ENCODE data around the gene UTP11. TPM values are rescaled to one million over a fixed set of nuclear protein-coding genes. Genes with fewer than 3 reads are reported as not detected.

Gene UTP11
- total and polyA plus RNA-seq, 7 experiments from 2014 or later: 8.2 to 42.8 (median 16.8) TPM

GRCh38 chr1:38006008-38006828 lies 6.3 kb upstream of the UTP11 start:
- ATAC-seq (no peak), DNase-seq (no peak)
- Histone ChIP-seq H3K36me3 (ENCODE audit: control insufficient read depth in 2 of 3, insufficient read depth in 3 of 3, low read length in 3 of 3) (no peaks in the 10 kb centered on the region), H3K4me3 (ENCODE audit: low read length) (peak overlapping the region; percentile 37), H3K27me3 (ENCODE audit: control insufficient read depth in 2 of 2, insufficient read depth in 2 of 2, low read length in 2 of 2) (no peaks in the 10 kb centered on the region), H3K27ac (ENCODE audit: low read depth, low read length) (peak overlapping the region; percentile 51), H3K4me1 (ENCODE audit: control insufficient read depth in 2 of 2, insufficient read depth in 2 of 2, low read length in 2 of 2) (peaks cover 0 to 9% of the 10 kb centered on the region in 2 donors), H3K9me3 (ENCODE audit: control insufficient read depth in 2 of 3, low read length in 3 of 3) (no peaks in the 10 kb centered on the region)
- H3K9me3 Mint-ChIP-seq: no peaks in the 10 kb centered on the region
- intact Hi-C loops (cut with micrococcal nuclease): loop anchor here in 1 of 2 donors (5.0 kb wide), 1 partner anchor 529 kb away; no protein-coding TSS in a partner anchor
- H3K4me1 Mint-ChIP-seq: peaks cover 21 to 47% (median 28%) of the 10 kb centered on the region in 7 donors
- H3K4me3 Mint-ChIP-seq: peak overlapping the region; percentile 44 to 84 (median 72)
- no peaks in the 10 kb centered on the region for H3K36me3 Mint-ChIP-seq
- H3K27ac Mint-ChIP-seq: peak overlapping the region; percentile 32 to 82 (median 63)
- ChIA-PET CTCF (no interaction called here), POLR2A (no interaction called here)
- no peaks in the 10 kb centered on the region for H3K27me3 Mint-ChIP-seq

- peak overlapping the region in 2 of 10 donors; percentile 38 to 57 for H3K4me3 Mint-ChIP-seq
Measured at GRCh38 chr1:38009088-38009840, 3.3 kb upstream of the UTP11 start.

GRCh38 chr1:38009841-38010180 lies 2.7 kb upstream of the UTP11 start:
- Histone ChIP-seq H3K27me3 (ENCODE audit: control insufficient read depth in 2 of 2, insufficient read depth in 2 of 2, low read length in 2 of 2) (no peaks in the 10 kb centered on the region), H3K9me3 (ENCODE audit: control insufficient read depth in 2 of 3, low read length in 3 of 3) (no peaks in the 10 kb centered on the region), H3K27ac (ENCODE audit: low read depth, low read length) (no peak overlapping the region), H3K36me3 (ENCODE audit: control insufficient read depth in 2 of 3, insufficient read depth in 3 of 3, low read length in 3 of 3) (no peaks in the 10 kb centered on the region), H3K4me3 (ENCODE audit: low read length) (no peak overlapping the region), H3K4me1 (ENCODE audit: control insufficient read depth in 2 of 2, insufficient read depth in 2 of 2, low read length in 2 of 2) (peaks cover 10 to 14% of the 10 kb centered on the region in 2 donors)
- Mint-ChIP-seq H3K9me3 (no peaks in the 10 kb centered on the region), H3K4me3 (no peak overlapping the region), H3K27me3 (no peaks in the 10 kb centered on the region), H3K4me1 (peaks cover 25 to 55% (median 41%) of the 10 kb centered on the region in 7 donors), H3K36me3 (peaks cover 0 to 7% (median 0%) of the 10 kb centered on the region in 5 donors), H3K27ac (peak overlapping the region in 6 of 9 donors; percentile 8 to 98 (median 83))
- intact Hi-C loops (cut with micrococcal nuclease): loop anchor here (5.0 to 10.0 kb wide), 4 partner anchors 413 to 1875 kb away; partner anchors contain the start of genes GNL2 (in 1 of the 2), TRIT1 (in 1 of the 2) and ZC3H12A (in 1 of the 2)
- CTCF ChIA-PET: interaction anchor here (0.7 to 2.9 kb wide), 2 partner anchors 19 to 797 kb away, joined by 3 to 14 read pairs; partner anchors contain the start of gene SF3A3
- ATAC-seq (no peak), DNase-seq (no peak)
- POLR2A ChIA-PET: interaction anchor here (1.5 to 3.5 kb wide), 2 partner anchors 14 to 19 kb away, joined by 3 to 24 read pairs; partner anchors contain the start of gene SF3A3

More at GRCh38 chr1:38009088-38009840, 3.3 kb upstream of the UTP11 start:
- no peaks in the 10 kb centered on the region for H3K36me3 ChIP-seq (ENCODE audit: control insufficient read depth in 2 of 3, insufficient read depth in 3 of 3, low read length in 3 of 3)
- Mint-ChIP-seq H3K36me3 (peaks cover 0 to 7% (median 0%) of the 10 kb centered on the region in 5 donors), H3K9me3 (no peaks in the 10 kb centered on the region), H3K4me1 (peaks cover 31 to 56% (median 43%) of the 10 kb centered on the region in 7 donors), H3K27ac (peak overlapping the region in 8 of 9 donors; percentile 74 to 98 (median 82)), H3K27me3 (no peaks in the 10 kb centered on the region)
- DNase-seq: peak in 4 of 9 donors; percentile 35 to 59 (median 40)
- intact Hi-C loops (cut with micrococcal nuclease): loop anchor here in 1 of 2 donors (5.0 kb wide), 1 partner anchor 532 kb away; no protein-coding TSS in a partner anchor
- no peak overlapping the region for H3K4me3 ChIP-seq (ENCODE audit: low read length)
- POLR2A ChIA-PET: interaction anchor here (1.1 to 1.5 kb wide), 3 partner anchors 8 to 18 kb away, joined by 3 to 4 read pairs (median 3); no protein-coding TSS in a partner anchor
- H3K27me3 ChIP-seq (ENCODE audit: control insufficient read depth in 2 of 2, insufficient read depth in 2 of 2, low read length in 2 of 2): no peaks in the 10 kb centered on the region
- H3K27ac ChIP-seq (ENCODE audit: low read depth, low read length): peak overlapping the region; percentile 48
- H3K9me3 ChIP-seq (ENCODE audit: control insufficient read depth in 2 of 3, low read length in 3 of 3): no peaks in the 10 kb centered on the region
- H3K4me1 ChIP-seq (ENCODE audit: control insufficient read depth in 2 of 2, insufficient read depth in 2 of 2, low read length in 2 of 2): peaks cover 10 to 19% of the 10 kb centered on the region in 2 donors
- peak; percentile 56 for ATAC-seq
- CTCF ChIA-PET: interaction anchor here (0.7 to 2.9 kb wide), 4 partner anchors 9 to 798 kb away, joined by 3 to 14 read pairs (median 3); partner anchors contain the start of gene SF3A3

- Histone ChIP-seq H3K27me3 (ENCODE audit: control insufficient read depth in 2 of 2, insufficient read depth in 2 of 2, low read length in 2 of 2) (no peaks in the 10 kb centered on the region), H3K4me1 (ENCODE audit: control insufficient read depth in 2 of 2, insufficient read depth in 2 of 2, low read length in 2 of 2) (peaks cover 10 to 14% of the 10 kb centered on the region in 2 donors), H3K4me3 (ENCODE audit: low read length) (peak overlapping the region; percentile 84), H3K27ac (ENCODE audit: low read depth, low read length) (peak overlapping the region; percentile 87), H3K9me3 (ENCODE audit: control insufficient read depth in 2 of 3, low read length in 3 of 3) (no peaks in the 10 kb centered on the region), H3K36me3 (ENCODE audit: control insufficient read depth in 2 of 3, insufficient read depth in 3 of 3, low read length in 3 of 3) (peaks cover 4 to 19% (median 7%) of the 10 kb centered on the region in 3 experiments)
- Mint-ChIP-seq H3K27me3 (no peaks in the 10 kb centered on the region), H3K4me1 (peaks cover 25 to 70% (median 47%) of the 10 kb centered on the region in 7 donors), H3K9me3 (no peaks in the 10 kb centered on the region), H3K27ac (peak overlapping the region; percentile 95 to 99 (median 97)), H3K4me3 (peak overlapping the region; percentile 96 to 99 (median 99)), H3K36me3 (peaks cover 0 to 10% (median 3%) of the 10 kb centered on the region in 5 donors)
- ATAC-seq (no peak), DNase-seq (no peak)
- ChIA-PET CTCF (interaction anchor here (0.7 kb wide), 1 partner anchor 24 kb away, joined by 3 read pairs; the partner anchor contains the start of gene SF3A3), POLR2A (interaction anchor here (0.6 to 3.5 kb wide), 5 partner anchors 10 to 30 kb away, joined by 3 to 24 read pairs (median 7); partner anchors contain the start of gene SF3A3)
- intact Hi-C loops (cut with micrococcal nuclease): loop anchor here in 1 of 2 donors (2.0 to 10.0 kb wide), 5 partner anchors 66 to 1872 kb away; partner anchors contain the start of genes GNL2, INPP5B, TRIT1 and ZC3H12A
Measured at GRCh38 chr1:38013227-38013622, 691 bp downstream of the UTP11 start.

- CTCF ChIA-PET: interaction anchor here (0.8 to 1.3 kb wide), 2 partner anchors 23 to 25 kb away, joined by 3 to 4 read pairs; no protein-coding TSS in a partner anchor
- POLR2A ChIA-PET: interaction anchor here (0.6 to 2.0 kb wide), 3 partner anchors 9 to 26 kb away, joined by 3 to 7 read pairs (median 4); no protein-coding TSS in a partner anchor
- H3K27ac Mint-ChIP-seq: peak overlapping the region in 2 of 9 donors; percentile 36 to 98
- intact Hi-C loops (cut with micrococcal nuclease): loop anchor here in 1 of 2 donors (5.0 to 10.0 kb wide), 3 partner anchors 417 to 1871 kb away; partner anchors contain the start of genes GNL2, TRIT1 and ZC3H12A
- Histone ChIP-seq H3K4me3 (ENCODE audit: low read length) (no peak overlapping the region), H3K9me3 (ENCODE audit: control insufficient read depth in 2 of 3, low read length in 3 of 3) (no peaks in the 10 kb centered on the region), H3K27ac (ENCODE audit: low read depth, low read length) (no peak overlapping the region), H3K4me1 (ENCODE audit: control insufficient read depth in 2 of 2, insufficient read depth in 2 of 2, low read length in 2 of 2) (peaks cover 10 to 14% of the 10 kb centered on the region in 2 donors), H3K27me3 (ENCODE audit: control insufficient read depth in 2 of 2, insufficient read depth in 2 of 2, low read length in 2 of 2) (no peaks in the 10 kb centered on the region), H3K36me3 (ENCODE audit: control insufficient read depth in 2 of 3, insufficient read depth in 3 of 3, low read length in 3 of 3) (peaks cover 4 to 25% (median 7%) of the 10 kb centered on the region in 3 experiments)
- no peaks in the 10 kb centered on the region for H3K9me3 Mint-ChIP-seq
- ATAC-seq: no peak
- peaks cover 5 to 18% (median 8%) of the 10 kb centered on the region in 5 donors for H3K36me3 Mint-ChIP-seq
- H3K4me1 Mint-ChIP-seq: peaks cover 27 to 69% (median 43%) of the 10 kb centered on the region in 7 donors
- DNase-seq: no peak
- H3K27me3 Mint-ChIP-seq: no peaks in the 10 kb centered on the region
- peak overlapping the region in 9 of 10 donors; percentile 42 to 99 (median 99) for H3K4me3 Mint-ChIP-seq
Measured at GRCh38 chr1:38014171-38014570, 1.6 kb downstream of the UTP11 start.
